Memory B cell (primary cell): Measurements from ENCODE around the gene MRPS14.

Experiments
- ATAC-seq: fragments of 150-1000 bp; cut with Tn5 transposase; 2 replicates; pipeline ENCODE4 v1.10.0; 2021; ENCODE audit warnings: low read depth, mild to moderate bottlenecking, moderate library complexity
- DNase-seq, 2 donors: peaks; one replicate each; pipeline ENCODE4 v3.0.0; 2022; ENCODE audit warnings: low spot score in 2 of 2
- H3K27ac Mint-ChIP-seq: one replicate; pipeline ENCODE4 v1.8.0; 2022; ENCODE audit warnings: mild to moderate bottlenecking, moderate library complexity, mixed read lengths
- H3K27me3 Mint-ChIP-seq: one replicate; pipeline ENCODE4 v1.8.0; 2022; ENCODE audit warnings: mixed read lengths
- H3K36me3 Mint-ChIP-seq: one replicate; pipeline ENCODE4 v1.8.0; 2022; ENCODE audit warnings: mild to moderate bottlenecking, mixed read lengths
- H3K4me1 Mint-ChIP-seq: one replicate; pipeline ENCODE4 v1.8.0; 2022; ENCODE audit warnings: mixed read lengths
- H3K4me3 Mint-ChIP-seq: one replicate; pipeline ENCODE4 v1.8.0; 2022; ENCODE audit warnings: mild to moderate bottlenecking, moderate library complexity, mixed read lengths
- H3K9me3 Mint-ChIP-seq: one replicate; pipeline ENCODE4 v1.8.0; 2022; ENCODE audit warnings: mixed read lengths

MRPS14 gene

GRCh38 chr1:174988539-174988938, 34.7 kb downstream of the MRPS14 start:
- peak overlapping the region; percentile 46 for H3K27ac Mint-ChIP-seq
- H3K4me3 Mint-ChIP-seq: no peak overlapping the region

GRCh38 chr1:174984952-174985351, 38.3 kb downstream of the MRPS14 start:
- H3K9me3 Mint-ChIP-seq: no peaks in the 10 kb centered on the region

More at GRCh38 chr1:174988539-174988938, 34.7 kb downstream of the MRPS14 start:
- no peak for ATAC-seq
- Mint-ChIP-seq H3K9me3 (no peaks in the 10 kb centered on the region), H3K27me3 (no peaks in the 10 kb centered on the region), H3K36me3 (peaks cover 20% of the 10 kb centered on the region), H3K4me1 (peaks cover 11% of the 10 kb centered on the region)
- no peak for DNase-seq

GRCh38 chr1:174982971-174983689, 40.1 kb downstream of the MRPS14 start:
- no peak overlapping the region for H3K27ac Mint-ChIP-seq
- peaks cover 5% of the 10 kb centered on the region for H3K4me1 Mint-ChIP-seq
- no peaks in the 10 kb centered on the region for H3K9me3 Mint-ChIP-seq
- ATAC-seq: no peak
- no peaks in the 10 kb centered on the region for H3K27me3 Mint-ChIP-seq
- peak; percentile 32 to 38 for DNase-seq
- H3K4me3 Mint-ChIP-seq: no peak overlapping the region
- peaks cover 35% of the 10 kb centered on the region for H3K36me3 Mint-ChIP-seq

More at GRCh38 chr1:174984952-174985351, 38.3 kb downstream of the MRPS14 start:
- Mint-ChIP-seq H3K27me3 (no peaks in the 10 kb centered on the region), H3K36me3 (peaks cover 38% of the 10 kb centered on the region), H3K27ac (peak overlapping the region; percentile 48), H3K4me3 (no peak overlapping the region), H3K4me1 (peaks cover 13% of the 10 kb centered on the region)
- DNase-seq: no peak
- no peak for ATAC-seq

GRCh38 chr1:174976436-174977108, 46.7 kb downstream of the MRPS14 start:
- no peaks in the 10 kb centered on the region for H3K9me3 Mint-ChIP-seq
- peaks cover 5% of the 10 kb centered on the region for H3K4me1 Mint-ChIP-seq
- H3K4me3 Mint-ChIP-seq: no peak overlapping the region
- ATAC-seq: no peak
- peaks cover 28% of the 10 kb centered on the region for H3K36me3 Mint-ChIP-seq
- no peaks in the 10 kb centered on the region for H3K27me3 Mint-ChIP-seq
- no peak overlapping the region for H3K27ac Mint-ChIP-seq
- no peak for DNase-seq

- Mint-ChIP-seq H3K9me3 (no peaks in the 10 kb centered on the region), H3K27ac (peak overlapping the region; percentile 22), H3K4me3 (no peak overlapping the region), H3K4me1 (peaks cover 5% of the 10 kb centered on the region), H3K27me3 (no peaks in the 10 kb centered on the region), H3K36me3 (peaks cover 26% of the 10 kb centered on the region)
- no peak for ATAC-seq
- no peak for DNase-seq
Measured at GRCh38 chr1:174975764-174976163, 47.5 kb downstream of the MRPS14 start.

GRCh38 chr1:174974711-174975119, 48.5 kb downstream of the MRPS14 start:
- peaks cover 2% of the 10 kb centered on the region for H3K4me1 Mint-ChIP-seq
- ATAC-seq: no peak
- no peak for DNase-seq
- H3K36me3 Mint-ChIP-seq: peaks cover 25% of the 10 kb centered on the region
- H3K27me3 Mint-ChIP-seq: no peaks in the 10 kb centered on the region
- H3K27ac Mint-ChIP-seq: peak overlapping the region; percentile 37
- H3K9me3 Mint-ChIP-seq: no peaks in the 10 kb centered on the region
- H3K4me3 Mint-ChIP-seq: no peak overlapping the region

GRCh38 chr1:174971902-174972301, 51.3 kb downstream of the MRPS14 start:
- H3K9me3 Mint-ChIP-seq: no peaks in the 10 kb centered on the region
- DNase-seq (no peak), ATAC-seq (no peak)
- H3K27me3 Mint-ChIP-seq: no peaks in the 10 kb centered on the region
- no peak overlapping the region for H3K4me3 Mint-ChIP-seq
- peaks cover 14% of the 10 kb centered on the region for H3K4me1 Mint-ChIP-seq
- H3K27ac Mint-ChIP-seq: peak overlapping the region; percentile 79
- peaks cover 20% of the 10 kb centered on the region for H3K36me3 Mint-ChIP-seq

- Mint-ChIP-seq H3K4me3 (no peak overlapping the region), H3K9me3 (no peaks in the 10 kb centered on the region), H3K36me3 (peaks cover 20% of the 10 kb centered on the region), H3K4me1 (peaks cover 14% of the 10 kb centered on the region), H3K27ac (peak overlapping the region; percentile 79), H3K27me3 (no peaks in the 10 kb centered on the region)
- ATAC-seq (no peak), DNase-seq (no peak)
Measured at GRCh38 chr1:174971466-174971865, 51.8 kb downstream of the MRPS14 start.

GRCh38 chr1:174969977-174970376, 53.2 kb downstream of the MRPS14 start:
- H3K9me3 Mint-ChIP-seq: no peaks in the 10 kb centered on the region
- peaks cover 10% of the 10 kb centered on the region for H3K36me3 Mint-ChIP-seq
- ATAC-seq (no peak), DNase-seq (no peak)
- H3K4me3 Mint-ChIP-seq: no peak overlapping the region
- no peaks in the 10 kb centered on the region for H3K27me3 Mint-ChIP-seq
- H3K27ac Mint-ChIP-seq: no peak overlapping the region
- H3K4me1 Mint-ChIP-seq: peaks cover 24% of the 10 kb centered on the region

GRCh38 chr1:174968750-174969244, 54.4 kb downstream of the MRPS14 start:
- peaks cover 31% of the 10 kb centered on the region for H3K4me1 Mint-ChIP-seq
- no peak for DNase-seq
- H3K27ac Mint-ChIP-seq: peak overlapping the region; percentile 92

GRCh38 chr1:174967845-174968705, 55.1 kb downstream of the MRPS14 start:
- Mint-ChIP-seq H3K36me3 (peaks cover 2% of the 10 kb centered on the region), H3K4me1 (peaks cover 31% of the 10 kb centered on the region)
- peak; percentile 54 for ATAC-seq

More at GRCh38 chr1:174968750-174969244, 54.4 kb downstream of the MRPS14 start:
- Mint-ChIP-seq H3K36me3 (peaks cover 3% of the 10 kb centered on the region), H3K4me3 (peak overlapping the region; percentile 57), H3K27me3 (no peaks in the 10 kb centered on the region), H3K9me3 (no peaks in the 10 kb centered on the region)
- peak; percentile 63 for ATAC-seq

GRCh38 chr1:174966008-174966572, 57.1 kb downstream of the MRPS14 start:
- Mint-ChIP-seq H3K27ac (peak overlapping the region; percentile 84), H3K27me3 (no peaks in the 10 kb centered on the region), H3K4me1 (peaks cover 28% of the 10 kb centered on the region), H3K36me3 (peaks cover 2% of the 10 kb centered on the region), H3K4me3 (no peak overlapping the region), H3K9me3 (no peaks in the 10 kb centered on the region)
- no peak for ATAC-seq
- DNase-seq: no peak

More at GRCh38 chr1:174967845-174968705, 55.1 kb downstream of the MRPS14 start:
- Mint-ChIP-seq H3K4me3 (peak overlapping the region; percentile 57), H3K27ac (peak overlapping the region; percentile 92), H3K27me3 (no peaks in the 10 kb centered on the region), H3K9me3 (no peaks in the 10 kb centered on the region)
- DNase-seq: no peak

GRCh38 chr1:174965362-174966007, 57.7 kb downstream of the MRPS14 start:
- H3K4me3 Mint-ChIP-seq: no peak overlapping the region
- peaks cover 2% of the 10 kb centered on the region for H3K36me3 Mint-ChIP-seq
- H3K27ac Mint-ChIP-seq: peak overlapping the region; percentile 84
- H3K4me1 Mint-ChIP-seq: peaks cover 28% of the 10 kb centered on the region
- H3K27me3 Mint-ChIP-seq: no peaks in the 10 kb centered on the region
- DNase-seq (no peak), ATAC-seq (no peak)
- H3K9me3 Mint-ChIP-seq: no peaks in the 10 kb centered on the region
